HG02678 (cell line): ENCODE results near the gene C19orf67.

Experiments
- ATAC-seq: cut with Tn5 transposase; IDR thresholded peaks from one replicate; pipeline ENCODE4 v1.9.1; 2021; ENCODE audit warnings: mild to moderate bottlenecking, moderate library complexity; ENCODE audit not compliant: unreplicated experiment

Gene C19orf67

DNA sequence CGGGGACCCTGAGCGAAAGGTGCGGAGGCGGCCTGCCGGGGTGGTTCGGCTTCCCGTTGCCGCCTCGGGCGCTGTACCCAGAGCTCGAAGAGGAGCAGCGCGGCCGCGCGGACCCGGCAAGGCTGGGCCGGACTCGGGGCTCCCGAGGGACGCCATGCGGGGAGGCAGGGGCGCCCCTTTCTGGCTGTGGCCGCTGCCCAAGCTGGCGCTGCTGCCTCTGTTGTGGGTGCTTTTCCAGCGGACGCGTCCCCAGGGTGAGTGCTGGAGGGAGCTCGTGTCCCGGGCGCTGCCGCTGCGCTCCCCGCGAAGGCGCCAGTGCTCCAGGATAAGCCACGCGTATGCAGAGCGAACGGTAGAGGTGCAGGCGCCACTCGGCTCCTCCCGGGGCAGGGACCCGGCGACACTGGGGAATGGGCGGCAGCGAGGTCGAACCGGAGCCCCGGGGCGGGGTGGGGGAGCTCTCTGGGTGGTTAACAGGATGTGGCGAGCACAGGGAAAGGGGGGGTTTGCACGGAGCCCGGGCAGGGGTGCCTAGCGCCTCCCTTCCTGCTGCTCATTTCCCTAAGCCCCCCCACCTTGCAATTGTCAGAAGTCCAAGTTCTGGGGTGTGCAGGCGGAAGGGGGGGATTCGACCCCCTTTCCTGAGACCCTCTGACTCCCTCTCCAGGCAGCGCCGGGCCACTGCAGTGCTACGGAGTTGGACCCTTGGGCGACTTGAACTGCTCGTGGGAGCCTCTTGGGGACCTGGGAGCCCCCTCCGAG lies 53.7 kb downstream of the C19orf67 start, which contains the start of gene IL27RA:
Gene IL27RA (plus strand): TSS at position 44 of the 762 bp plus-strand sequence. CDS start 111 bp downstream, at position 155.
- peak; percentile 65 for ATAC-seq
